HG02610 (cell line): ENCODE results near the gene SLC24A3.
A peak's percentile ranks its signal among the peaks of the same experiment; 100 is the strongest.

ENCODE experiments used
- ATAC-seq: cut with Tn5 transposase; IDR thresholded peaks from one replicate; pipeline ENCODE4 v1.9.1; 2021; ENCODE audit warnings: mild to moderate bottlenecking, moderate library complexity; ENCODE audit not compliant: unreplicated experiment

SLC24A3 gene

GRCh38 chr20:19568128-19568527, 355.7 kb downstream of the SLC24A3 start:
- ATAC-seq, result no peak

- no peak for ATAC-seq
Measured at GRCh38 chr20:19571996-19572395, 359.6 kb downstream of the SLC24A3 start.

GRCh38 chr20:19577692-19578091, 365.2 kb downstream of the SLC24A3 start:
- no peak for ATAC-seq

GRCh38 chr20:19582782-19583181, 370.3 kb downstream of the SLC24A3 start:
- no peak for ATAC-seq

- ATAC-seq, result peak; percentile 48
Measured at GRCh38 chr20:19583532-19584175, 371.2 kb downstream of the SLC24A3 start.

- no peak for ATAC-seq
Measured at GRCh38 chr20:19588241-19588640, 375.8 kb downstream of the SLC24A3 start.

- no peak for ATAC-seq
Measured at GRCh38 chr20:19588732-19589131, 376.3 kb downstream of the SLC24A3 start.

- ATAC-seq, result no peak
Measured at GRCh38 chr20:19589787-19590362, 377.4 kb downstream of the SLC24A3 start.

- ATAC-seq, result no peak
Measured at GRCh38 chr20:19590382-19590781, 377.9 kb downstream of the SLC24A3 start.

- ATAC-seq, result no peak
Measured at GRCh38 chr20:19593762-19594161, 381.3 kb downstream of the SLC24A3 start.

GRCh38 chr20:19594896-19595295, 382.5 kb downstream of the SLC24A3 start:
- no peak for ATAC-seq

- no peak for ATAC-seq
Measured at GRCh38 chr20:19598117-19598850, 385.8 kb downstream of the SLC24A3 start.

GRCh38 chr20:19599200-19599599, 386.8 kb downstream of the SLC24A3 start:
- ATAC-seq, result no peak

GRCh38 chr20:19600042-19600441, 387.6 kb downstream of the SLC24A3 start:
- ATAC-seq, result no peak

GRCh38 chr20:19601126-19601810, 388.8 kb downstream of the SLC24A3 start:
- no peak for ATAC-seq

- no peak for ATAC-seq
Measured at GRCh38 chr20:19602675-19603375, 390.4 kb downstream of the SLC24A3 start.

- ATAC-seq, result no peak
Measured at GRCh38 chr20:19603376-19603750, 390.9 kb downstream of the SLC24A3 start.

GRCh38 chr20:19605786-19606485, 393.5 kb downstream of the SLC24A3 start:
- no peak for ATAC-seq

GRCh38 chr20:19609642-19610223, 397.3 kb downstream of the SLC24A3 start:
- ATAC-seq, result no peak

- no peak for ATAC-seq
Measured at GRCh38 chr20:19615629-19616028, 403.2 kb downstream of the SLC24A3 start.
